ENCODE results near the gene KIZ.
A peak's percentile ranks its signal among the peaks of the same experiment; 100 is the strongest.

KIZ gene

DNA sequence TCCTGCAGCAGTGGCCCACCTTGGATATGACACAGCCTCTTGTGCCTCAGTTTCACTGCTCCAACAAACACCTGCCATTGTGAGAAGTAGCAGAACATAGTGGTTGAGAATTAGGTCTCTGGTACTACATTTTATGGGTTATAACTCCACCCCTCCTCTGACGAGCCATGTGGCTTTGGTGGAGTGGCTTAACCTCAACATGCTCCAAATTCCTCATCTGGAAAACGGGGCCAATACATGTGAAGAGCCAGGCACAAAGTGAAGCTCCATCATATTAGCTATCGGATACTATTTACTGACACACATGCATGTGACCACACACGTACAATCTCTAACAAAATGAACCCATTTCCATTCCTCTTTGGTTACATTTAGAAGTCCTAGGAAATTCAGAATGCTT, 8.4 kb upstream of the KIZ start:
- DNase-seq (ENCODE audit: low spot score): no peak
- TF ChIP-seq CTCF (IDR thresholded peaks at IDR 0.05; ENCODE audit: extremely low read depth, missing control alignments): no peak

DNA sequence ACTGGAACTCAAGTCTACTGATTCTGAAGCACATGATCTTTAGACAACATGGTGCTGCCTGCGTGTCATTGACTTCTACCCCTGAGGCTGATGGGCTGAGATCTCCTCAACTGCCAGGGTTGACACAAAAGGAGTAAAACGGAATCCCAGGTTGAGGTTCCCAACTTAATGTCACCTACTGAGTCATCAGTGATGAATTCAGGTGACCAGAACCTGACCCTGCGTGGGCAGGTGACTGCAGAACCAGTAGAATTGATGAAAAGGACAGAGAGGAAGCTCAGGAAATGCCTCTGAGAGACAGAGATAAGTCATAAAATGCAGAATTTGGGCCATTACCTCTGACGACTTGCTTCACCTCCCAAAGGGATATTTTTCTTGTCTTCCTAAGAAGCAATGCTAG, 7.7 kb upstream of the KIZ start:
- DNase-seq (ENCODE audit: low spot score): no peak
- TF ChIP-seq CTCF (IDR thresholded peaks at IDR 0.05; ENCODE audit: extremely low read depth, missing control alignments): no peak

- TF ChIP-seq CTCF (IDR thresholded peaks at IDR 0.05; ENCODE audit: extremely low read depth, missing control alignments): no peak
- DNase-seq (ENCODE audit: low spot score): no peak
Observed at GRCh38 chr20:21118782-21119181, 7.1 kb upstream of the KIZ start.

- TF ChIP-seq CTCF (IDR thresholded peaks at IDR 0.05; ENCODE audit: extremely low read depth, missing control alignments): no peak
- no peak for DNase-seq (ENCODE audit: low spot score)
Observed at GRCh38 chr20:21124190-21124589, 1.7 kb upstream of the KIZ start.

DNA sequence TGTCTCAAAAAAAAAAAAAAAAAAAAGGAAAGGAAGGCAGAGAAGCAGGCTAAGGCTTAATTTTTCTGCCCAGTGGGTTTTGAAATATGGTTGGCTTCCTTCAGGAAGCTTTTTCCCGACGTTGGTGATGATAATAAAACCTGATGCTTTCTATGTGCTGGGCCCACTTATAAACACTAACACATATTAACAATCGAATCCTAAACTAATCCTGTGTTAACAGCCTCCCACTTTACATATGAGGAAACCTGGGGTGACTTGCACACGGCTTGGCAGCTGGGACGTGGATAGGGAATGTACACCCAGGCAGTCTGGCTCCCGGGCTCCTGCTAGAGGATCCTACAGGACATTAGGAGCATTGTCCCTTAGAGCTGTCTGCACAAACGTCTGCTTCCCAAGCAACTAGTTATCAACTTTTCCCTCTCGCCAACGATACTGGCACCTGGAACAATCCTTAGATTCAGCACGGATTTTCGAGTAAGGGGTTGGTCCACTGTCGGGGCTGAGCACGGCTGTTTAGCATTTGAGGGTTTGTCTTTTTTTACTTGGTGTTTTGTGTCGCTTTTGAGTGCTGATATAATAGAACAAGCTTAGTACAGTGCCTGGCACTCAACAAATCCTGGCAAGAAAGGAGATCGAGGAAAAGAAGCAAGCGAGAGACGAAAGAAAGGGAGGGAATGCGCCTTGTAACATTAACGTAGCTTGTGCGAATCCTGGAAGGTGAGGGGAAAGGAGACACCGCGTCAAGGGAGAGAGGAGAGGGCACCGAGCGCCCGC, 622 bp upstream of the KIZ start:
- DNase-seq (ENCODE audit: low spot score): peak; percentile 12
- no peak for TF ChIP-seq CTCF (IDR thresholded peaks at IDR 0.05; ENCODE audit: extremely low read depth, missing control alignments)

GRCh38 chr20:21126581-21126870, 644 bp downstream of the KIZ start:
- DNase-seq (ENCODE audit: low spot score): peak; percentile 13

More at GRCh38 chr20:21126581-21126870, 644 bp downstream of the KIZ start:
- TF ChIP-seq CTCF (IDR thresholded peaks at IDR 0.05; ENCODE audit: extremely low read depth, missing control alignments): no peak

All from GM20000 (cell line).